ENCODE measurements around the gene DISC1. TPM values are rescaled to one million over a fixed set of nuclear protein-coding genes. Genes with fewer than 3 reads are reported as not detected.

Gene DISC1
- total and polyA plus RNA-seq, 12 donors, result 1.0 to 21.0 (median 9.7) TPM

GRCh38 chr1:231847612-231848397 lies 221.2 kb downstream of the DISC1 start:
- intact Hi-C loops (cut with DNase I), result no loop called here
- H3K27ac ChIP-seq, result no peak overlapping the region
- TF ChIP-seq CTCF (IDR thresholded peaks at IDR 0.05) (no peak), POLR2A (IDR thresholded peaks at IDR 0.05) (no peak)
- peaks cover 0 to 4% of the 10 kb centered on the region in 2 donors for H3K4me1 ChIP-seq (replicated peaks in 1 of 2)
- 92 to 96% (median 94%) methylated on average over 7 of the region's 7 CpGs for WGBS, 4 donors
- no peaks in the 10 kb centered on the region for H3K36me3 ChIP-seq (replicated peaks in 1 of 2)
- H3K27me3 ChIP-seq, result no peaks in the 10 kb centered on the region
- H3K9me3 ChIP-seq (replicated peaks in 1 of 3), result no peaks in the 10 kb centered on the region
- DNase-seq, result no peak
- H3K4me3 ChIP-seq, result no peak overlapping the region

DNA sequence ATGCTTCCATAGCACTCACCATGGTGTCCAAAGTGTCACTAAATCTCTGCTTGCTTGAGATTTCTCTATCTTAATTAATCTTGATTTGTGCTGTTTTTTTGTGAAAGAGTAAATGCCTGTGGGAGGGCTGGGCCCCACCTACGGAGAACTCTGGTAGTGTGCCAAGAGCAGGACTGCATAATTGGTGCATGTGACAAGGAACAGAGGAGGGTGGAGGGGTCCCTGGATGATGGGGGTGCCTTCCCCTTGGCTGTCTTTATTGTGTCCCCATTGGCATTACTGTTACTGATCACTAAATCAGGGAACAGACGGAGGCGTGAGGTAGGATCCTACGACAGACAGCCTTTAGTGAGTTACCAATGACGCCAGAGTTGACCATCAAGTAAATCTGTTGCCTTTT lies 223.4 kb downstream of the DISC1 start:
- Histone ChIP-seq H3K27me3 (no peaks in the 10 kb centered on the region), H3K9me3 (replicated peaks in 1 of 3) (no peaks in the 10 kb centered on the region), H3K27ac (no peak overlapping the region), H3K4me1 (replicated peaks in 1 of 2) (peaks cover 0 to under 1% of the 10 kb centered on the region in 2 donors), H3K4me3 (no peak overlapping the region), H3K36me3 (replicated peaks in 1 of 2) (no peaks in the 10 kb centered on the region)
- no peak for TF ChIP-seq POLR2A (IDR thresholded peaks at IDR 0.05)
- TF ChIP-seq CTCF (IDR thresholded peaks at IDR 0.05), result no peak
- 92 to 96% (median 94%) methylated on average over 3 to 5 of the region's 5 CpGs for WGBS, 4 donors
- no peak for DNase-seq
- intact Hi-C loops (cut with DNase I), result no loop called here

- no peaks in the 10 kb centered on the region for H3K27me3 ChIP-seq
- intact Hi-C loops (cut with DNase I), result no loop called here
- H3K4me3 ChIP-seq, result no peak overlapping the region
- no peaks in the 10 kb centered on the region for H3K36me3 ChIP-seq (replicated peaks in 1 of 2)
- H3K27ac ChIP-seq, result no peak overlapping the region
- DNase-seq, result no peak
- TF ChIP-seq CTCF (IDR thresholded peaks at IDR 0.05) (no peak), POLR2A (IDR thresholded peaks at IDR 0.05) (no peak)
- 82 to 92% (median 87%) methylated on average over 3 to 5 of the region's 5 CpGs for WGBS, 4 donors
- H3K9me3 ChIP-seq (replicated peaks in 1 of 3), result no peaks in the 10 kb centered on the region
- no peaks in the 10 kb centered on the region for H3K4me1 ChIP-seq (replicated peaks in 1 of 2)
Measured at GRCh38 chr1:231850786-231851185, 224.2 kb downstream of the DISC1 start.

DNA sequence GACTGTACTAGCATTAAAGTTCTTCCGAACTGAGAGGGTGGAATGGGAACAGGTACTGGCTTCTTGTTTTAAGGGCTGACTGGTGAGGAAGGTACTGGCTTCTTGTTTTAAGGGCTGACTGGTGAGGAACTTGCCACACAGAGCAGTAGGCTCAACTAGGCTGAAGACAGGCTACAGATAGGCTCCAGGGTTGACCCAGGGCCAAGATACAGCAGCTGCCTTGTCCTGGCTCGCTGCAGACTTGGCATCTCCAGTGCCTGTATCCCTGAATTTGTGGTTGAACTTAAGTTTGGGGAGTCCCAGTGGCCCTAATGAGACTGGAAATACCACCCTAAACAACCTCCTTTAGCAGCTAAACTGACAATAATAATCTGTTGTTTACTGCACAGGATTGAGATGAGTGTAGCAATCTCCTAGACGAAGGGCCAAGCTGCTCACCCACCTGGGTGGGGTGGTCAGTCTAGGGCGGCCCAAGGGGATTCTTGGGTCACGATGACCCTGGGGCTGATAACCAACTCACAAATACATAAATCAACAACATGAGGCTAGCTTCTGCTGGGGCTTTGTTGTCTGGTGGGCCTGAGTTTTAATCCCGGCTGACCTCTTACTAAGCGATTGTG lies 227.1 kb downstream of the DISC1 start:
- H3K36me3 ChIP-seq (replicated peaks in 1 of 2), result no peaks in the 10 kb centered on the region
- H3K9me3 ChIP-seq (replicated peaks in 1 of 3), result no peaks in the 10 kb centered on the region
- TF ChIP-seq POLR2A (IDR thresholded peaks at IDR 0.05) (no peak), CTCF (IDR thresholded peaks at IDR 0.05) (no peak)
- intact Hi-C loops (cut with DNase I), result no loop called here
- no peak overlapping the region for H3K4me3 ChIP-seq
- DNase-seq, result no peak
- no peak overlapping the region for H3K27ac ChIP-seq
- no peaks in the 10 kb centered on the region for H3K27me3 ChIP-seq
- WGBS, 4 donors, result 91 to 95% (median 93%) methylated on average over 6 to 7 of the region's 7 CpGs
- H3K4me1 ChIP-seq (replicated peaks in 1 of 2), result no peaks in the 10 kb centered on the region
